ENCODE data around the gene ZNF275.

ZNF275 gene

GRCh38 chrX:153379971-153380581, 46.1 kb downstream of the ZNF275 start:
- TF ChIP-seq ZNF565 (CRISPR knock-in tag; conservative IDR thresholded peaks at IDR 0.05; ENCODE audit: low read depth) (no peak), ZFP30 (CRISPR knock-in tag; IDR thresholded peaks at IDR 0.05) (no peak), ZNF70 (CRISPR knock-in tag; IDR thresholded peaks at IDR 0.05) (no peak), BACH2 (CRISPR knock-in tag; IDR thresholded peaks at IDR 0.05; ENCODE audit: borderline replicate concordance) (no peak), ARNTL (CRISPR knock-in tag; IDR thresholded peaks at IDR 0.05; ENCODE audit: borderline replicate concordance, low read depth) (no peak), POU6F1 (CRISPR knock-in tag; IDR thresholded peaks at IDR 0.05; ENCODE audit: borderline replicate concordance, low read depth) (no peak), ISL1 (CRISPR knock-in tag; IDR thresholded peaks at IDR 0.05) (no peak), CSDC2 (CRISPR knock-in tag; IDR thresholded peaks at IDR 0.05) (no peak), CSRNP3 (CRISPR knock-in tag; IDR thresholded peaks at IDR 0.05) (no peak), ZNF8 (CRISPR knock-in tag; IDR thresholded peaks at IDR 0.05) (no peak), PPARA (CRISPR knock-in tag; IDR thresholded peaks at IDR 0.05; ENCODE audit: borderline replicate concordance) (no peak), PATZ1 (CRISPR knock-in tag; IDR thresholded peaks at IDR 0.05; ENCODE audit: borderline replicate concordance) (no peak), TCF4 (CRISPR knock-in tag; IDR thresholded peaks at IDR 0.05; ENCODE audit: borderline replicate concordance) (no peak), TSHZ2 (CRISPR knock-in tag; IDR thresholded peaks at IDR 0.05) (no peak), ZC3H10 (CRISPR knock-in tag; IDR thresholded peaks at IDR 0.05) (no peak), GLIS3 (CRISPR knock-in tag; IDR thresholded peaks at IDR 0.05) (no peak), CREB5 (CRISPR knock-in tag; IDR thresholded peaks at IDR 0.05; ENCODE audit: low read depth) (no peak), SNAI2 (CRISPR knock-in tag; IDR thresholded peaks at IDR 0.05) (no peak)
- ATAC-seq, result no peak

- no peak for ATAC-seq
- TF ChIP-seq GLIS3 (CRISPR knock-in tag; IDR thresholded peaks at IDR 0.05) (no peak), RARB (CRISPR knock-in tag; IDR thresholded peaks at IDR 0.05) (no peak), CSRNP3 (CRISPR knock-in tag; IDR thresholded peaks at IDR 0.05) (no peak), PPARA (CRISPR knock-in tag; IDR thresholded peaks at IDR 0.05; ENCODE audit: borderline replicate concordance) (no peak), ZNF565 (CRISPR knock-in tag; conservative IDR thresholded peaks at IDR 0.05; ENCODE audit: low read depth) (no peak), ZNF70 (CRISPR knock-in tag; IDR thresholded peaks at IDR 0.05) (no peak), ESRRG (CRISPR knock-in tag; IDR thresholded peaks at IDR 0.05) (no peak), BACH2 (CRISPR knock-in tag; IDR thresholded peaks at IDR 0.05; ENCODE audit: borderline replicate concordance) (no peak), ARNTL (CRISPR knock-in tag; IDR thresholded peaks at IDR 0.05; ENCODE audit: borderline replicate concordance, low read depth) (no peak), POU6F1 (CRISPR knock-in tag; IDR thresholded peaks at IDR 0.05; ENCODE audit: borderline replicate concordance, low read depth) (no peak)
These were observed 46.7 kb downstream of the ZNF275 start for GRCh38 chrX:153380691-153381090.
